Measurements from ENCODE around the gene DVL2.

Gene DVL2

DNA sequence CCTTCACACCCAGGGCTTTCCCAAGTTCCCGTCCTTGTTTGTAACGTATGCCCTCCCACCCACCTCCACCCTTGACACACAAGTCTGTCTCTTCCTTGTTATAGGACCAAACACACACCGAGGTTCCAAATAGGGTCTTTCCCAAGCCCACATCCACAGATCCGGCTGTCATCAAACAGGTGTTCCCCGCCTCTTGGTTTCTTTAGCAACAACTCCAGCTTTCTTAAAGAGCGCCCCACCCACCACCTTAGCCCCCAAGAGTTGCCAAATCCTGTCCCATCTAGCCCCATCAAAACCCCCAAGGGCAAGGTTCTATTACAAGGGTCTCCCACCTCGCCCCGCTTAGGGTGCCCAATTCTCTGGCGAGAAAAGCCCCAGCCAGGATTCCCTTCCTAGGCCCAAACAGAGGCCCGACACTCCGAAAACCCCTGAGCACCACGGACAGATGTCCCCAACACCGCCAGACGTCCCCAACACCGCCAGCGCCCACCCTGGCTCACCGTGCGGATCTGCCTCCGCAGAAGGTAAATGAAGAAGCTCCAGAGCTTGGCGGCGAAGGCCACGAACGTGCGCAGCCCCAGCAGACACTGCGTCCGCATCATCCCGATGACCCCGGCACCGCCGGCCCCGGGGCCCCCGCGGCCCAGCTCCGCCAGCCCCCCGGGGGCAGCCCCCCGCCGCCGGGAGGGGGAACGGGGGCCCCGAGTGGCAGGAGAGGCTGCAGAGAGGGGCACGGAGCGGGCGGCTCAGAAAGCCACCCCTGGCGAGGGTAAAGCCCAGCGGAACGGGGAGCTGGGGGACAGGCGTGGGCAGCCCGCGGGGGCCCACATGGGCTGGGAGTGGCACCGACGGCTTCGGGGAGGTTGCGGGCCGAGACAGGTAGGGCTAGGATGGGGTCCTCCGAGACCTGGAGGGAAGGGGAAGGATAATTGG, 16.6 kb upstream of the DVL2 start:
- Histone ChIP-seq H3K4me2 (ENCODE audit: low read depth, low read length, poor library complexity, severe bottlenecking) (peak overlapping the region; percentile 77), H3F3A (ENCODE audit: insufficient read depth) (peaks cover 6% of the 10 kb centered on the region), H3K9me3 (ENCODE audit: insufficient read depth, low read length) (no peaks in the 10 kb centered on the region), H3K9me2 (replicated peaks; ENCODE audit: insufficient read depth, low read length) (no peaks in the 10 kb centered on the region), H4K20me1 (ENCODE audit: low read depth, low read length) (no peaks in the 10 kb centered on the region), H3K36me3 (ENCODE audit: low read length) (peaks cover 6% of the 10 kb centered on the region; the same call in 1 of the 2 replicates), H3K79me2 (ENCODE audit: insufficient read depth, low read length) (peaks cover 63% of the 10 kb centered on the region), H3K9ac (ENCODE audit: low read length) (peak overlapping the region; percentile 99), H3K27me3 (ENCODE audit: low read length) (no peaks in the 10 kb centered on the region), H3K4me3 (ENCODE audit: insufficient read depth, low read length, poor library complexity, severe bottlenecking) (peak overlapping the region; percentile 90), H2AFZ (ENCODE audit: low read depth, low read length, severe bottlenecking) (no peak overlapping the region), H3K27ac (ENCODE audit: low read depth, low read length) (peak overlapping the region; percentile 76)
- TF ChIP-seq EZH2phosphoT487 (conservative IDR thresholded peaks at IDR 0.05; ENCODE audit: low read length): no peak
- TF ChIP-seq, protein P1, sequence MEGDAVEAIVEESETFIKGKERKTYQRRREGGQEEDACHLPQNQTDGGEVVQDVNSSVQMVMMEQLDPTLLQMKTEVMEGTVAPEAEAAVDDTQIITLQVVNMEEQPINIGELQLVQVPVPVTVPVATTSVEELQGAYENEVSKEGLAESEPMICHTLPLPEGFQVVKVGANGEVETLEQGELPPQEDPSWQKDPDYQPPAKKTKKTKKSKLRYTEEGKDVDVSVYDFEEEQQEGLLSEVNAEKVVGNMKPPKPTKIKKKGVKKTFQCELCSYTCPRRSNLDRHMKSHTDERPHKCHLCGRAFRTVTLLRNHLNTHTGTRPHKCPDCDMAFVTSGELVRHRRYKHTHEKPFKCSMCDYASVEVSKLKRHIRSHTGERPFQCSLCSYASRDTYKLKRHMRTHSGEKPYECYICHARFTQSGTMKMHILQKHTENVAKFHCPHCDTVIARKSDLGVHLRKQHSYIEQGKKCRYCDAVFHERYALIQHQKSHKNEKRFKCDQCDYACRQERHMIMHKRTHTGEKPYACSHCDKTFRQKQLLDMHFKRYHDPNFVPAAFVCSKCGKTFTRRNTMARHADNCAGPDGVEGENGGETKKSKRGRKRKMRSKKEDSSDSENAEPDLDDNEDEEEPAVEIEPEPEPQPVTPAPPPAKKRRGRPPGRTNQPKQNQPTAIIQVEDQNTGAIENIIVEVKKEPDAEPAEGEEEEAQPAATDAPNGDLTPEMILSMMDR (IDR thresholded peaks at IDR 0.05; ENCODE audit: insufficient read depth, low read length, poor library complexity, severe bottlenecking): no peak

DNA sequence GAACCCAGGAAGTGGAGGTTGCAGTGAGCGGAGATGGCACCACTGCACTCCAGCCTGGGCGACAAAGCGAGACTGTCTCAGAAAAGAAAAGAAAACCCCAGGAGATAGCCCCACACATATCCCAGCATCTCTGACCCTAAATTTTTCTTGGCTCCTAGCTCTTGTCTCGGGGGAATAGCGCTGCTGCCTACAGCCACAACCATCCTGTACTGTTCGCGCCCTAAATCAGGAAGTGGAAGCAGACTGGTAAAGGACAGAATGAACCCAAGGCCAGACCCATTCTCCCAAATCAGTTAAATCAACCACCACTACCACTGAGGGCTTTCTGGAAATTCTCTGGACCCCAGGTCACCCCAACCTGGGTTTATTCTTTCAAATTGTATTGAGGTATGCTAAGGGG, 15.5 kb upstream of the DVL2 start:
- Histone ChIP-seq H3F3A (ENCODE audit: insufficient read depth) (peaks cover 10% of the 10 kb centered on the region), H3K27ac (ENCODE audit: low read depth, low read length) (peak overlapping the region; percentile 7; the same call in 1 of the 2 replicates), H3K4me3 (ENCODE audit: insufficient read depth, low read length, poor library complexity, severe bottlenecking) (peak overlapping the region; percentile 90), H3K27me3 (ENCODE audit: low read length) (no peaks in the 10 kb centered on the region), H3K9ac (ENCODE audit: low read length) (peak overlapping the region; percentile 99), H2AFZ (ENCODE audit: low read depth, low read length, severe bottlenecking) (no peak overlapping the region), H3K36me3 (ENCODE audit: low read length) (peaks cover 4% of the 10 kb centered on the region; the same call in 1 of the 2 replicates), H4K20me1 (ENCODE audit: low read depth, low read length) (no peaks in the 10 kb centered on the region), H3K79me2 (ENCODE audit: insufficient read depth, low read length) (peaks cover 63% of the 10 kb centered on the region), H3K4me2 (ENCODE audit: low read depth, low read length, poor library complexity, severe bottlenecking) (peak overlapping the region; percentile 77), H3K9me2 (replicated peaks; ENCODE audit: insufficient read depth, low read length) (no peaks in the 10 kb centered on the region), H3K9me3 (ENCODE audit: insufficient read depth, low read length) (no peaks in the 10 kb centered on the region)
- TF ChIP-seq, protein P1 (IDR thresholded peaks at IDR 0.05; ENCODE audit: insufficient read depth, low read length, poor library complexity, severe bottlenecking): no peak
- TF ChIP-seq EZH2phosphoT487 (conservative IDR thresholded peaks at IDR 0.05; ENCODE audit: low read length): no peak

DNA sequence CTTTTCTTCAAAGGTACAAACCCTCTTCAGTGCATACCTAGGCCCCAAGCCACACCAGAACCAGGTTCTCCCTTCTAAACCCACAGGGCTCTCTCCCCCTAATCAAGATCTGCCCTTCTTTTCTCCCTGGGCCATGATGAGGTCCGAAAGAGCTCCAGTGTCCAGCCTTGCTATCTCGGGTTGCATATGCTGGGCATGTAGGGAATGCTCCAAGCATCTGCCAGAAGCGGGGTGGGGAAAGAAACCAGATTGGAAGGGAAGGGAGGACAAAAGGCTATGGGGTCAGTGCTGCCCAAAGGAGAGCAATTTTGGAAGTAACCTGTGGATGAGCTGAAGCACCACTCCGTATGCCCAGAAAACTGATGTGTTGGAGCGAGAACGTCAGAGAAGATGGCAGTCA, 14.9 kb upstream of the DVL2 start:
- no peaks in the 10 kb centered on the region for H3K9me3 ChIP-seq (ENCODE audit: insufficient read depth, low read length)
- no peaks in the 10 kb centered on the region for H3K27me3 ChIP-seq (ENCODE audit: low read length)
- H2AFZ ChIP-seq (ENCODE audit: low read depth, low read length, severe bottlenecking): no peak overlapping the region
- peak overlapping the region; percentile 77 for H3K4me2 ChIP-seq (ENCODE audit: low read depth, low read length, poor library complexity, severe bottlenecking)
- no peaks in the 10 kb centered on the region for H4K20me1 ChIP-seq (ENCODE audit: low read depth, low read length)
- peaks cover 63% of the 10 kb centered on the region for H3K79me2 ChIP-seq (ENCODE audit: insufficient read depth, low read length)
- peaks cover 15% of the 10 kb centered on the region for H3F3A ChIP-seq (ENCODE audit: insufficient read depth)
- TF ChIP-seq EZH2phosphoT487 (conservative IDR thresholded peaks at IDR 0.05; ENCODE audit: low read length): no peak
- TF ChIP-seq, protein P1 (IDR thresholded peaks at IDR 0.05; ENCODE audit: insufficient read depth, low read length, poor library complexity, severe bottlenecking): no peak
- no peak overlapping the region for H3K4me3 ChIP-seq (ENCODE audit: insufficient read depth, low read length, poor library complexity, severe bottlenecking)
- no peaks in the 10 kb centered on the region; the same call in 1 of the 2 replicates for H3K36me3 ChIP-seq (ENCODE audit: low read length)
- no peak overlapping the region for H3K27ac ChIP-seq (ENCODE audit: low read depth, low read length)
- H3K9ac ChIP-seq (ENCODE audit: low read length): peak overlapping the region; percentile 99
- no peaks in the 10 kb centered on the region for H3K9me2 ChIP-seq (replicated peaks; ENCODE audit: insufficient read depth, low read length)
